Measurements from ENCODE around the gene HIVEP1. TPM values are rescaled to one million over a fixed set of nuclear protein-coding genes. Genes with fewer than 3 reads are reported as not detected.

Gene HIVEP1
- total and polyA plus RNA-seq, 3 donors from 2014 or later = 15.5 to 53.3 (median 44.1) TPM

- Histone ChIP-seq H3K36me3 (ENCODE audit: low read depth, missing control alignments) (no peaks in the 10 kb centered on the region), H3K9me3 (no peaks in the 10 kb centered on the region), H3K27ac (no peak overlapping the region), H3K4me1 (no peaks in the 10 kb centered on the region), H3K4me3 (no peak overlapping the region), H3K27me3 (no peaks in the 10 kb centered on the region)
- 73 to 79% methylated on average over 4 of the region's 4 CpGs for WGBS, 2 donors
- intact Hi-C loops (cut with DNase I; ENCODE audit: low total_unique reads) = no loop called here
- TF ChIP-seq CTCF (IDR thresholded peaks at IDR 0.05) (no peak), POLR2A (IDR thresholded peaks at IDR 0.05) (no peak)
- no peak for DNase-seq
These were observed 87.7 kb downstream of the HIVEP1 start for GRCh38 chr6:12099623-12100338.

GRCh38 chr6:12101048-12101447 is 88.9 kb downstream of the HIVEP1 start:
- H3K4me1 ChIP-seq = no peaks in the 10 kb centered on the region
- TF ChIP-seq CTCF (IDR thresholded peaks at IDR 0.05) (no peak), POLR2A (IDR thresholded peaks at IDR 0.05) (no peak)

GRCh38 chr6:12101653-12102312 is 89.7 kb downstream of the HIVEP1 start:
- H3K4me3 ChIP-seq = no peak overlapping the region
- H3K27ac ChIP-seq = no peak overlapping the region
- no peaks in the 10 kb centered on the region for H3K4me1 ChIP-seq
- DNase-seq = no peak
- intact Hi-C loops (cut with DNase I; ENCODE audit: low total_unique reads) = no loop called here
- no peaks in the 10 kb centered on the region for H3K9me3 ChIP-seq
- no peaks in the 10 kb centered on the region for H3K27me3 ChIP-seq
- TF ChIP-seq CTCF (IDR thresholded peaks at IDR 0.05) = no peak
- TF ChIP-seq POLR2A (IDR thresholded peaks at IDR 0.05) = no peak
- no peaks in the 10 kb centered on the region for H3K36me3 ChIP-seq (ENCODE audit: low read depth, missing control alignments)

More at GRCh38 chr6:12101048-12101447, 88.9 kb downstream of the HIVEP1 start:
- intact Hi-C loops (cut with DNase I; ENCODE audit: low total_unique reads) = no loop called here
- Histone ChIP-seq H3K36me3 (ENCODE audit: low read depth, missing control alignments) (no peaks in the 10 kb centered on the region), H3K9me3 (no peaks in the 10 kb centered on the region), H3K27me3 (no peaks in the 10 kb centered on the region), H3K27ac (no peak overlapping the region), H3K4me3 (no peak overlapping the region)
- no peak for DNase-seq

- intact Hi-C loops (cut with DNase I; ENCODE audit: low total_unique reads) = no loop called here
These were observed 90.2 kb downstream of the HIVEP1 start for GRCh38 chr6:12102350-12102749.

More at GRCh38 chr6:12102350-12102749, 90.2 kb downstream of the HIVEP1 start:
- WGBS, 2 donors = 91 to 94% methylated on average over 2 of the region's 2 CpGs
- no peak overlapping the region for H3K27ac ChIP-seq
- H3K9me3 ChIP-seq = no peaks in the 10 kb centered on the region
- no peak overlapping the region for H3K4me3 ChIP-seq
- H3K27me3 ChIP-seq = no peaks in the 10 kb centered on the region
- H3K36me3 ChIP-seq (ENCODE audit: low read depth, missing control alignments) = no peaks in the 10 kb centered on the region
- TF ChIP-seq CTCF (IDR thresholded peaks at IDR 0.05) = no peak
- no peak for TF ChIP-seq POLR2A (IDR thresholded peaks at IDR 0.05)
- no peak for DNase-seq
- no peaks in the 10 kb centered on the region for H3K4me1 ChIP-seq

All from testis (tissue), 3 donors.